Activated CD4-positive, alpha-beta T cell treated with anti-CD3 and anti-CD28 coated beads for 24 hours (primary cell): ENCODE data around the gene ARL15.

ENCODE experiments used
- DNase-seq, 2 donors: peaks; one replicate each; pipeline ENCODE4 v3.0.0-alpha.2; 2020; ENCODE audit warnings: low read depth in 2 of 2

Gene ARL15

DNA sequence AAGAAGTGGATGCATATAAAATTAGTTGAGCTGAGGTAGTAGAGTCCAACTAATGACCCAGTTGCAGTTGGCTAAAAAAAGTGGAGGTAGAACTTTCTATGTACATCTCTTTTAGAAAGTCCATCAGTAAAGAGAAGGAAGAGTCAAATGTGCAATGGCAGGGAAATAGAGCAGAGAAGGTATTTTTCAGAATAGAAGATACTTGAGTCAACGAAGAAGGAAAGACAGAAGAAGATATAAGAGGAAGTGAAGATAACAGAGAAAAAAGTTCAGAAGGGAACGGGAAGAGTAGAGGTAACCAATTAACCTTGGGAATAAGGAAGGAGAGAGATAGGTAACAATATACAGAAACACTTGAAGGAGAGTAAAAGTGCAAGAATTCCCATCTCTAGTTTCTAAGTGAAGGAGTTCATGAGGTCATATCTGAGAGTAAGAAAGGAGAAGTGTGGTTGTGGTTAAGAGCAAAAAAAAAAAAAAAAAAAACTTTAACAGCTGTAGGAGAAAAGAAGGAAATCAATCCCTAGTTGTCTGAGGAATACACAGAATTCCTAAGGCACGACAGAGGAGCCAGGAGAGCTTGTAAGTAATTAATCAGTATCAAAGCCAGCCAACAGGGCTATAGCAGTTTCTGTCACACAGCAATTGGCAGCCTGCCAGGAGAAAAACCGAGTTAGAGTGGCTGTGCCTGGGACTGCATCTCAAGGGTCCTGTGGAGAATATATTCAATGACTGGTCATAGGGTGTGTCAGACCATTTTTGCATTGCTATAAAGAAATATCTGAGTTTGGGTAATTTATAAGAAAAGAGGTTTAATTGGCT lies 61.0 kb downstream of the ARL15 start:
- DNase-seq: peak in 1 of 2 donors; percentile 12

DNA sequence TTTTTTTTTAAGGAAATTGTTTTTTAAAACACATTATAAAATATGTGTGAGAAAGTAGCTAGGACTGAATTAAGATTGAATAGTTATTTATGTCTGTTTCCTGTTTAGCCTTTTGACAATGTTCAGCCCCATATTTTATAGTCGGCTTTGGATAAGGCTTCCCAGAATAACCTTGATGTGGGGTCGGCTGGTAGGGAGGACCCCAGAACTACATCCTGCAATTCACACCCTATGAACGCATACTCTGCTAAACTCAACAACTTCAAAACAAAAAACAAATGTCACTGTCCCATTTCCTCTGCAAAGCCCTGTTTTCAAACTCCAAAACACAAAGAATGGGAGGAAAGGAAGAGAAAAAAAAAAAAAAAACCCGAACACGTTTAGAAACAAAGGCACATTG lies 63.1 kb downstream of the ARL15 start:
- DNase-seq: no peak

DNA sequence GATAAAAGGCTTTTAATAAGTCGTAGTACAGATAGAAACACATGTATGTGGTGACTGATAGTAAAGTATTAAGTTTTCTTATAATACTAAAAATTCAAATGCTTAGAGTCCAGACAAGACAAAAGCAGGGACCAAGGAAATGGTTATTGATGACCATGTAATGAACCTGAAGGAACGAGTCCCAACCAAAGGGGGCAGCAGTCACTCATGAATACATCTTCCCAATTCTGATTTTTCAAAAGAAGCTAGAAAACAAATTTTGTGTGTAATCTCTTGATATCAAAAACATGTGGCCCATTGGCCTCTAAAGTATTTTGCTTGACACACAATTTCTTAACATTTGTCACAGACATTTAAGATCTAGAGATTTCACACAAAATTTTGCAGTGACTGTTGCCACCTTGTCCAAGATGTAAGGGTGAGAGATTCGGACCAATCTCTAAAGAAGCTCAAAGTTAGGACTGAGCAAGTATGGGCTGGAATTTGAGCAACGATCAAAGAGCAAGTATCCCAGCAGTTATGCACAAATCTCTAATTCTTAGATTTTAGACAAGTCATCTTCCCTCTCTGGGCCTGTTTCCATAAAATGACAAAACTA lies 66.8 kb downstream of the ARL15 start:
- DNase-seq: peak in 1 of 2 donors; percentile 5

- DNase-seq: no peak
Measured at GRCh38 chr5:54242297-54242696, 68.1 kb downstream of the ARL15 start.

DNA sequence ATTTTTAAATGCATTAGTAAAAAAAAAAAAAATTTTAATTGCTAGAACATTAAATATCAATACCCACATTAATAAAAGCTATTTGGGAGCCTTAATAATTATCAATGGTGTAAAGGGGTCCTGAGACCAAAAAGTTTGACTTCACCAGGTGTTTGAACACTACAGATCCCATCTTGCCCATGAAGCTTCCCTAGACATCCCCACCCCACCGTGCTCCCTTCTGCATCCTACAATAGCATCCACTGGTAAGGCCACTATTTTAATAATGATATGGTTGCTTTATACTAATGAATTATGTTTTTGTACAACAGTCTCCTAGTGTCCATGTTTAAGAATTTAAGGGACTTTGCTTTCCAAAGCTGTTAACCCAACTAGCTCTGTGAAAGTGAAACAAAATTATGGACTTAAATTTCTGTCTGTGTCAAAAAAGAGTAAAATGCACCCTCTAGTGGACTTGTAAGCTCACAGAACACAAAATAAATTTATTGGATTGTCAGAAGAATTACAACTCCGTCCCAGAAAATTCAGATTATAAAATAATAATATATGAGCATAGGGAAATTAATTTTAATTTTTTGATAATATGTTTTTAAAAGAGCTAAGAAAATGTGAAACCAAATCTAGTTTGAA lies 76.0 kb downstream of the ARL15 start:
- no peak for DNase-seq

DNA sequence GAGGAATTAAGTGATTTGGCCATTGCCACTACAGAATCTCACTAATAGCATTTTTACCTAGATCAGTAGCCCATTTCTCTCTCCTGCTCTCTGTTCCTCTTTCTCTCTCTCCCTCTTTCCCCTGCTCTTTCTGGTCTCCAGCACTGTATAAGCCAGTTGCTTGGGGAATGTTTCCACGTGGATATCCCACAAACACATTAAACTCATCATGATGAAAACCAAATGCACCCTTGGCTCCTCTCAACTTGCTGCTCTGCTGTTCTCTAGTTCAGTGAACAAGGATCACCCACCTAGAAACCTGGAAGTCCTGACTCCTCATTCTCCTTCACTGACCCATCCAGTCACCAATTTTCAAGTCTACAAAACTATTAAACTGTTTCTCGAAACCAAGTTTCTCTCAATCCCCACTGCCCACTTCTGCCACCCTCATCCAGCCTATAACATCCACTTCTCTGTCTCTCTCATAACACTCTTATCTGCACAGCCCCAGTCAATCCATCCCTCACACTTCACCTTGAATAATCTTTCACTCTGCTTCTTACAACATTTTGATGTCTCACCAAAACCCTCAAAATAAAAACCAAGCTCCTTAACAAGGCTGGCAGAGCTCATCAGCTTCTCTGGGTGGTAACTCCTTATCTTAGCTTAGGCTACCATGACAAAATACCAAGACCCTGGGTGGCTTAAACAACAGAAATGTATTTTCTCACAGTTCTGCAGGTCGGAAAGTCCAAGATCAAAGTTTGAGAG lies 79.3 kb downstream of the ARL15 start:
- no peak for DNase-seq

DNA sequence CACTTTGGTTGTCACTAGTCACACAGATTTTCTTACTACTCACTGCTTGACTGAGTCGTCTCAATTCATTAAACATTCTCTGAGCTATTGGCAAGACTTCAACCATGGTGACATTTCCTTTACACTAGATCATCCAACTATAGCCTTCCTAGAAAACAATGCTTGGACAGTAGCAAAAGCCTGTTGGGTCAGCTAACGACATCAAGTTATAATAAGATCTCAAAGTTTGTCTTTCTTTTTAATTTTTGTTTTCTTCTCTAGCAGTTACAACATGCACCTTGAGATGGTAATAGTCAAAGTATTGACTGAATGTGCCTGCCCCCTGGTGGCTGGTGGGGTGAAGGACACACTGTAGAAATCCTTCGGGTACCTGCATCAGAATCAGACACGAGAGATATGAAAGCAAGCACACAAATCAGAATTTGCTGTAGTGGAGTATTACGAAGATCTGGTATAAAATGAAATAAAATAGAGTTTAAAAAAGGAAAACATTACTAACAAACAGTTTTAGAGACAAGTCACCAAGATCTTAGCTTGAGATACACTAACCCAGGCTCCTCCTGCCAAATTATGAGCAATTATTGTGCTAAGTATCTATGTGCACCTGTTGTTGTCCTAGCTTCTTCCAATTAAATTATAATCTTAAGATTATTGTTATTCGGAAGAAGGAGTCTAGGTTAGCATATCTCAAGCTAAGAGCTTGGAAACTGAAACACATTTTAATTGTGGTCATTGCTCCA lies 81.2 kb downstream of the ARL15 start:
- DNase-seq: peak; percentile 58 to 67

DNA sequence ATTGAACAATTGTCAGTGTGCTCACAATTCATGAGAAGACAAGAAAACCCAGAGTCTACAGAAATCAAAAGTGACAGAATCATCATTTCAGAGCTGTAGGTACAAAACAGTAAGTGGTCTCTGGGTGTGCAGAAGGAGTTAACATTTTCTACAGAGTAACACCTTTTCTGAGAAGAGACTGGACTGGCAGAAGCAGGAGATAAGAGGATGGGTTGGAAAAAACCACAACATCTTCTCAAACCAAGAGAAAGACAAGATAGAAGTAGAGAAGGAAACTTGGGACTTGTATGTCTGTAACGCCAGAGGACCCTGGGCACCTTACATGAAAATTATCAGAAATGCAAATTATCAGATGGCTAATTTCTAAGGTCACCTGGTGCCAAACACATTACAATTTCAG lies 82.6 kb downstream of the ARL15 start:
- DNase-seq: no peak

GRCh38 chr5:54227109-54227508 lies 83.3 kb downstream of the ARL15 start:
- DNase-seq: no peak

DNA sequence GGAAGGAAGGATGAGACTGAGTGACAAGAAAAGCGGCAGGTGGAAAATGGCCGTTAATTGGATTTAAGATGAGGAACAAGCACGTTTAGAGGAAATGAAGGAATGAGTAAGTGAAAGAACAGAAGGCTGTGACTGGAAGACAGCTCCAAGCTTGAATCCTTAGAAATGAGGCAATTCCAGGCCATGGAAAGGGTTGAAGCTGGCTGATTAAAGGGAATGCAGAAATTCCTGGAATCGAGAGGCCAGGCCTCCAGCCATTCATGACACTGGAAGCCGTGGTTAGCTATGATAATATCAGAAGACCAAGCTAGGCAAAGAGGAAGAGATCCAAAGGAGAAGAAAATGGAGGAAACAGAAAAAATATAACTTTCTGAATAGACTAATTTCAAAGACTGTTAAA lies 84.2 kb downstream of the ARL15 start:
- no peak for DNase-seq

GRCh38 chr5:54224103-54224826 lies 86.1 kb downstream of the ARL15 start:
- no peak for DNase-seq

GRCh38 chr5:54222336-54222735 lies 88.0 kb downstream of the ARL15 start:
- DNase-seq: no peak

GRCh38 chr5:54221135-54221534 lies 89.2 kb downstream of the ARL15 start:
- no peak for DNase-seq

- no peak for DNase-seq
Measured at GRCh38 chr5:54220230-54221040, 89.9 kb downstream of the ARL15 start.

- no peak for DNase-seq
Measured at GRCh38 chr5:54217826-54218503, 92.4 kb downstream of the ARL15 start.

DNA sequence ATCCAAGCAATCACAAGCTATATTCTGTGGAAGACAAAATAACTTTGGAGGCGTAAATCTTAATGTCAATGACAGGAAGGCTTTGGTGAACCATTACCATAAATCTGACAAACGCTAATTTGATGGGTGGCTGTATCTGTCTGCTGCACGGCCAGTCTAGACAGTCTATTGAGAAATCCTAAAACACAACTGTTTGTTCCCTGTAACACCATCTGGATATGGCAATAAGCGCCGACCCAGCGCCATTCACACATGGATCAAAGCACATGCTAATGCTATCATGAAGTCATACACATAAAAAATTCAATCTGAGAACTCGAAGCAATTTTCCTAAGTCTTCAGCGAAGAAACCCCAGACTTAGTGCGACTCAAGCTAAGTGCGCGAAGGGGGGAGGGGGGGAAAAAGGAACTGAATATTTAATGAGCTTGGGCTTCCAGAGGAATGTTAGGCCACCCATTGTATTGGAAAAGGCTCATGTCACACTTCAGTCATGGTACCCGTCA lies 95.1 kb downstream of the ARL15 start:
- no peak for DNase-seq

- DNase-seq: no peak
Measured at GRCh38 chr5:54214722-54215121, 95.7 kb downstream of the ARL15 start.

DNA sequence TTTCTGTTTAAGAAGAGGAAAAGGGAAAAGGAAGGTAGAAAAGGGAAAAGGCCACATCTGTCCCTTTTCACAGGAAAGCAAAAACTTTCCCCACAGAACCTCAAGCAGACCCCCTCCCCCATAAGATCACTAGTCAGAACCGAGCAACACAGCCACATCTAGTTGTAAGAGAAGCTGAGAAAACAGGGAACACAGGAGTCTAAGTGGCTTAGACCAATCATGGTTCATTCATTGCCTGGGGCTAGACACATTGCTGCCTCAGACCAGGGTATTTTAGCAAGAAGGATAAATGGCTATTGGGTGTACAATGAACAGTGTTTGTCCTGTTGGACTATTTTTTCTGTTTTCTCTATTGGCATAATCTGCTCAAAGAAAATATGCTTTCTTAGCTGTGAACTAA lies 98.0 kb downstream of the ARL15 start:
- DNase-seq: no peak

DNA sequence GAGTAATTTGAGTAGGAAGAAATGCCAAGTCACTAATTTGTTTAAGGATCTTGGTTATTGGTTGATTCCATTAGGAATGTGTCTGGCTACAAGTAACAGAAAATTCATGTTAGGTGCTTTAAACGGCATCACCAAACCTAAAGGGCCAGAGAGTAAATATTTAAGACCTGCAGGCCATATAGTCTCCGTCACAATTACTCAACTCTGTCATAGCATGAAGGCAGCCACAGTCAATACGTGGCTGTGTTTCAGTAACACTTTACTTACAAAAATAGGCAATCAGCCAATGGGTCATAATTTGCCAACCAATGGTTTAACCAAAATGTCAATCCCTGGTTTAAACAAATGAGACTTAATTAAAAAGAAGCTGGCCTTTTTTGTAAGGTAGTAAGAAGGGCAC lies 98.5 kb downstream of the ARL15 start:
- no peak for DNase-seq
